Keratinocyte (primary cell): ENCODE measurements around the gene PPM1H.

ENCODE experiments used
- CTCF ChIP-seq, 3 experiments: IDR thresholded peaks in 1 of 3; conservative IDR thresholded peaks in 1 of 3; optimal IDR thresholded peaks in 1 of 3; 2 replicates in 2 of 3; 3 replicates in 1 of 3; pipeline versions ENCODE3 to v1.5.1; 2011; ENCODE audit warnings: low read length in 3 of 3, mild to moderate bottlenecking in 3 of 3, moderate library complexity in 2 of 3, control low read depth in 1 of 3, inconsistent platforms in 1 of 3; ENCODE audit not compliant: insufficient read depth in 2 of 3; ENCODE audit errors: extremely low read depth in 1 of 3
- EZH2 ChIP-seq: IDR thresholded peaks from one replicate; pipeline ENCODE4 v1.6.1; 2012; ENCODE audit warnings: inconsistent platforms, mild to moderate bottlenecking, low read length, moderate library complexity

- TF ChIP-seq CTCF (optimal IDR thresholded peaks at IDR 0.05 in 1 of 3, IDR thresholded peaks at IDR 0.05 in 1 of 3, conservative IDR thresholded peaks at IDR 0.05 in 1 of 3; ENCODE audit: extremely low read depth in 1 of 3, insufficient read depth in 2 of 3, low read length in 3 of 3), result no peak
- TF ChIP-seq EZH2, result no peak
These were observed 39.5 kb downstream of the PPM1H start for GRCh38 chr12:62895351-62895877.
